NCI-H1930 (cell line): Measurements from ENCODE around the gene NUDT7.

Source experiments
- DNase-seq, 2 experiments: peaks; one replicate each; lab custom pipeline; 2025; lab: John Stamatoyannopoulos, UW

NUDT7 gene

GRCh38 chr16:77780378-77780837 lies 58.1 kb downstream of the NUDT7 start:
- no peak for DNase-seq

DNA sequence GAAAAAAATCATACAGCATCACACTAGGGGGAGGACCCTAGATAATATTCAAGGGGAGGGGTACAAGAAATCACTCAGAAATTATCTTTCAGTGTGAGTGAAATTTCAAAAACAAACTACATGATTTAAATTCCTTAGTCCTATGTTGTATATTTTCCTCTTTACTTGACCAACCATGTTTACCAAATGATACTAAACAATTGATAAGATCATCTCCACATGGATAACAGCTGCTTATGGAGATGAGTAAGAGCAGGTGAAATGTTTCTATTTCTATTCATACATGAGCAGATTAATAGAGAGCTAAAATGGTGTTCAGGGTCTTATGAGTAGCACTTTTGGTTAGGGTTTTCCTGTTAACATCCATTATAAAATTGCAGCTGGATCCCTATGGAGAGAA lies 58.8 kb downstream of the NUDT7 start:
- DNase-seq = no peak

DNA sequence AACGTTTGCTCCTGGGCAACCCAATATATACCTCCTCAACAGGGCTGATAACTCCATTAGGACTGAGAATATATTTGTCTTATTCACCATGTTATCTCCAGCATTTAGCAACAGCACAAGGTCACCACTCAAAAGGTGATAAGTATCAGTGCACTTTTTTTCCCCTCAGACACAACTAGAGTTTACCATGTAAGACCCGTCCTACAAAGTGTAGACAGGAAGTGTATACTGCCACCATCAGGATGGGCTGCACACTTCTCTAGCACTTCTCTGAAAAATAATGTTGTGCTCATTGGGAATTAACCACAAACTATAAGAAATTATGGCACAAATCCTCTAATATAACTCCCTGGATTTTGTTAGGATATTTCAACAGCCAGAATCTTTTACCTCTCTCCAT lies 60.4 kb downstream of the NUDT7 start:
- DNase-seq = no peak

GRCh38 chr16:77784441-77785372 lies 62.4 kb downstream of the NUDT7 start:
- no peak for DNase-seq

- no peak for DNase-seq
These were observed 63.1 kb downstream of the NUDT7 start for GRCh38 chr16:77785373-77785764.

- DNase-seq = no peak
These were observed 64.0 kb downstream of the NUDT7 start for GRCh38 chr16:77786186-77786847.

GRCh38 chr16:77787452-77787851 lies 65.1 kb downstream of the NUDT7 start:
- no peak for DNase-seq

GRCh38 chr16:77788181-77789084 lies 66.1 kb downstream of the NUDT7 start, which contains the start of gene VAT1L:
TSS of gene VAT1L (plus strand) at chr16:77788564. CDS start at chr16:77788683, 119 bp downstream.
- DNase-seq = peak; percentile 4 to 30

DNA sequence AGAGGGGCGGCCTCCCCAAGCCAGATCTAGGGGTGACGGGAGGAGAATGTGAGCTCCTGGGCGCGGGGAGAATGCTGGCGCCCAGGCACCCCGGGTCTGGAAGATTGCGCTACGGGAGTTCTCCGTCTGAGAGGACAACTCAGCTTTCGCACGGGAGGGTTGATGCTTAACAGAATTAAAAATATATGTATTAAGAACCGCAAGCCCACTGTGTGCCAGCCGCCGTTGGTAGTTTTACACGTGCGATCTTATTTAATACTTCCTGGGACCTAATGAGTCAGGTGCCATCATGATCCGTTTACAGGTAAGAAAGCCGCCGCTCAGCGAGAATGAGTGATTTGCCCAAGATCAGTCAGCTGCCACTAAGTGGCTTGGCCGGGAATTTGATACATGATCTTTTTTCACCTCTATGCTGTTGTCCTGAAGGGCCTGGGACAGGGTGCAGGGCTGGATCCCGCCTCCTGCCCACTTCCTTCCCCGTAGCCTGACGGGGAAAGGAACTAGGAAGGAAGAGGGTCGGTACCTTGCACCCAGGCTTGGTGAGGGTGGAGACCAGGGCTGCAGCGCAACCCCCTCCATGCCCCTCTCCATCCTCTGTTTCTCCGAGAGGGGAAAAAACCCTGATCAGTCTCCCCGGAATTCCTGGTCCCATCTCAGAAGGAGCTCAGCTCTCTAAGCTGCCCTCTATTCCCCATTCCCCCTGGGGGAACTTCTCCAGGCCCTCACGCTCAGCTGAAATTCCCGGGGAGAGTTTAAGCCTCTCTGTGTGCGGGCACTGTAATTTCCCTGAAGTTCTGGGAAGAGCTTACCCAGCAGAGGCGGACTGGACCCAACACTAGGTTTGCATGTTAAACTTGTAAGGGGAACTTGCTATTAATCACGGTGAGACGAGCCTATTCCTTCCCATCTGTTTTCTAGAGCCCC lies 67.0 kb downstream of the NUDT7 start:
- no peak for DNase-seq

DNA sequence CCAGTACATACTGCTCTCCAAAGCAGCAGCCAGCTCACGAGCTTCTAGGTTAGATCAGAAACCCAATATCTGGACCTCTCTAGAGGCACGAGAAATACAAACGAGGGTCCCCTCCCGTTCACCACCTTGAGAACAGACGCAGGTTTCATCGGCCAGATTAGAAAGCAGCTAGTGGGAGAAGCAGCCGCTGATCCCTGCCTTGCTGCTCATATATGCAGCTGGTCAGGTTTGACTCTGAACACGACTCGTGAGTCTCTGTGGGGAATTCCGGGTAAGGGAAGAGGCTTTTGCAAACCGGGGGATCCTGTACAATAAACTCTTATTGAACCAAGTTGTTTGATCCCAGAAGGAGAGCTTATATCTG lies 67.7 kb downstream of the NUDT7 start:
- no peak for DNase-seq

DNA sequence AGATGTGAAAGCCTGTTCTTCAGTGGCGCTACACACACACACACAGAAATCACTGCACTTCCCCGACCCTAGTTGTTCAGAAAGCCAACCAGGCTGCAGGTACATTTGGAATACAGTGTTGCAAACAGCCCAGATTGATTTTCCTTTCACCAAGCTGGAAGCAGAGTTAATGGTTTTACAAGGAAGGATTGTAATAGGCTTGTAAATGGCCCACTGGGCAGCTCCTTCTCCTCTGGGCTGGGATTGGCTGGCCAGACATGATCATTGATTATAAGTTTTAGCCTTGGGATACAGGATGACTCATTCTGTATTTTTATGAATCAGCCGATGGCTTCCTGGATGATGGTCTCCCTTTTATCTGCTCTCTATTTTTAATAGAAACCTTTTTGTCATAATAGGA lies 68.6 kb downstream of the NUDT7 start:
- no peak for DNase-seq
